Large intestine (tissue), 3 donors: ENCODE data around the gene DCLK3. TPM values are rescaled to one million over a fixed set of nuclear protein-coding genes. Genes with fewer than 3 reads are reported as not detected.

Experiments used
- DNase-seq, 2 donors: peaks; one replicate each; pipeline versions ENCODE4 v3.0.0 to v3.0.0-alpha.2; 2013
- H3K27ac ChIP-seq: one replicate; pipeline ENCODE4 v1.5.1; 2013; ENCODE audit warnings: low read length
- H3K27me3 ChIP-seq: 2 replicates; pipeline ENCODE4 v1.6.1; 2013; ENCODE audit warnings: low read length; ENCODE audit not compliant: control insufficient read depth, insufficient read depth
- H3K36me3 ChIP-seq: 2 replicates; pipeline ENCODE4 v1.6.1; 2013; ENCODE audit warnings: low read length; ENCODE audit not compliant: control insufficient read depth, insufficient read depth
- H3K4me1 ChIP-seq: one replicate; pipeline ENCODE4 v1.6.1; 2013; ENCODE audit warnings: low read length; ENCODE audit not compliant: control insufficient read depth, insufficient read depth
- H3K4me3 ChIP-seq: one replicate; pipeline ENCODE4 v1.5.1; 2013; ENCODE audit warnings: low read length
- H3K9me3 ChIP-seq: one replicate; pipeline ENCODE4 v1.6.1; 2013; ENCODE audit warnings: mild to moderate bottlenecking, low read depth, low read length, moderate library complexity; ENCODE audit not compliant: control insufficient read depth
- WGBS: methylation state at CpG from one replicate; pipeline ENCODE4 v1.1.5; 2013; ENCODE audit warnings: low lambda C conversion rate; ENCODE audit not compliant: insufficient coverage; 5-methylcytosine and 5-hydroxymethylcytosine counted together
- polyA plus RNA-seq: library from polyadenylated mRNA; unstranded; fragments of 120-200 nt; gene quantifications from one replicate; pipeline ENCODE4 v1.2.1, GENCODE V29; 2013

DCLK3 gene
- polyA plus RNA-seq, 1 donor: 1.0 TPM

GRCh38 chr3:36738702-36739101 is 25.7 kb downstream of the DCLK3 start:
- WGBS: no CpG with 5 or more reads among the region's 16 CpGs
- Histone ChIP-seq H3K27ac (no peak overlapping the region), H3K4me1 (no peaks in the 10 kb centered on the region), H3K9me3 (no peaks in the 10 kb centered on the region), H3K4me3 (no peak overlapping the region), H3K27me3 (peaks cover under 1% of the 10 kb centered on the region), H3K36me3 (no peaks in the 10 kb centered on the region)
- no peak for DNase-seq

- peaks cover 12% of the 10 kb centered on the region for H3K4me1 ChIP-seq
- no peak for DNase-seq
- no peaks in the 10 kb centered on the region for H3K27me3 ChIP-seq
- WGBS: no CpG with 5 or more reads among the region's 1 CpG
- no peak overlapping the region for H3K4me3 ChIP-seq
- H3K27ac ChIP-seq: no peak overlapping the region
- no peaks in the 10 kb centered on the region for H3K36me3 ChIP-seq
- no peaks in the 10 kb centered on the region for H3K9me3 ChIP-seq
Observed at GRCh38 chr3:36736301-36736700, 28.1 kb downstream of the DCLK3 start.

DNA sequence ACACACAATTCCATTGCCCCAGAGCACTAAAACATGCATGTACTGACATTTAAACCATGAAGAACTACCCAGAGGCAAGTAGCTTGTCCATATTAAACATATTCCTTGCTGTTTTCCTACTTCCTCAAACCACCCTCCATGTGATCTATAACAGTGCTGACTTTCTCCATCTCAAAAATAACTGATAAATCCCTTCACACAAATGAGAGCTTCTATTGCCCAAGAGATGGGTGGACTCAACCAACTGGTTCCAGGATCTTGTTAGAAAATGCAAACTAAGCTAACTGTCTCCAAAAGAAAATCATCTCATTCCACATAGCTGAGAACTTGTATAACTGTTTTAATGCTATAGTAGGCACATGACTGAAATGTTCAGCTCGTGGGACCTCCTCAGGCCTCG is 29.6 kb downstream of the DCLK3 start:
- H3K36me3 ChIP-seq: no peaks in the 10 kb centered on the region
- no peaks in the 10 kb centered on the region for H3K27me3 ChIP-seq
- WGBS: no CpG with 5 or more reads among the region's 2 CpGs
- no peak overlapping the region for H3K27ac ChIP-seq
- no peaks in the 10 kb centered on the region for H3K9me3 ChIP-seq
- no peak overlapping the region for H3K4me3 ChIP-seq
- DNase-seq: peak in 1 of 2 donors; percentile 35
- H3K4me1 ChIP-seq: peaks cover 20% of the 10 kb centered on the region

DNA sequence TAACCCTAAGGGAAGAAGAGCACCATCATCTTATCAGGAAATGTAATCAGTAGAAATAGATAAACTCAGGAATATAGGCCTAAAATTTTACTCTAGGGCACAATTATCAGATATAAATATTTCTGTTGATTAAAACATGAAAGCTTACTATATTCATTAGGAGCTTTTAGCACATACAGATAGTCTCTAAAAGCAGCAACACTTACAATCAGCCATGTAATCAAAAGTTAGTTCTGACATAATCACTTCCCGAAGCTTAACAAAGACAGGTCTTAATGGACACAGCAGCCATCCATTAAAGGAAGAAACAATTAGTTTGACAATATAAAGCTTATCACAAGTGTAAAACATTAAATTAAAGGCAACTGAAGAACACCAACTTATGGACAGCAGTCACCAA is 30.6 kb downstream of the DCLK3 start:
- H3K27ac ChIP-seq: peak overlapping the region; percentile 23
- H3K27me3 ChIP-seq: no peaks in the 10 kb centered on the region
- H3K4me1 ChIP-seq: peaks cover 22% of the 10 kb centered on the region
- H3K36me3 ChIP-seq: no peaks in the 10 kb centered on the region
- 60% methylated on average over 1 of the region's 1 CpG for WGBS
- H3K9me3 ChIP-seq: no peaks in the 10 kb centered on the region
- H3K4me3 ChIP-seq: no peak overlapping the region
- DNase-seq: no peak

DNA sequence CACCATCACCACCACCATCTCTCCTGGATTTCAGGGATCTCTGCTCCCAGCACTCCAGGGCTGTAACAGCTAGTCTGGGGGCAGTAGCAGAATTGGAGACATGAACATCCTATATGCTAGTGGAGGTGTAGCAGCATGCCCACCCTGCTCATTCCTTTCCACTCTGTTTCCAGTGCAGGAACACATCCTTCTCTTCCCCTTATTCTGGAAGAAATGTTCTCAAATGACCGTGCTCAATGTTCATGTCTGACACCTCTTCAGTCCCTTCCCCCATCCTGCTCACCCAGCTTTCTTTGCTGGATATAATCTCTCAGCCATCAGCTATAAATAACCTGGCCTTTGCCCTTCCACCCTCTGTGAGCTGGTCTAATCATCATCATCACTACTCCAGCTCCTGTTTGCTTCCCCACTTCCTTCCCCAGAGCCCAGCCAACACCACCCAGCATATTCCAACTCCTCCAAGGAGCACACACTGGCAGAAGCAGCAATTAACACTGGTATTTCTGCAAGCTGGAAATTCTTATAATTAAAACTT is 31.1 kb downstream of the DCLK3 start:
- no peaks in the 10 kb centered on the region for H3K36me3 ChIP-seq
- peaks cover 22% of the 10 kb centered on the region for H3K4me1 ChIP-seq
- 17% methylated on average over 1 of the region's 1 CpG for WGBS
- no peak overlapping the region for H3K4me3 ChIP-seq
- peak overlapping the region; percentile 53 for H3K27ac ChIP-seq
- no peaks in the 10 kb centered on the region for H3K9me3 ChIP-seq
- H3K27me3 ChIP-seq: peaks cover 1% of the 10 kb centered on the region
- peak; percentile 38 to 55 for DNase-seq

DNA sequence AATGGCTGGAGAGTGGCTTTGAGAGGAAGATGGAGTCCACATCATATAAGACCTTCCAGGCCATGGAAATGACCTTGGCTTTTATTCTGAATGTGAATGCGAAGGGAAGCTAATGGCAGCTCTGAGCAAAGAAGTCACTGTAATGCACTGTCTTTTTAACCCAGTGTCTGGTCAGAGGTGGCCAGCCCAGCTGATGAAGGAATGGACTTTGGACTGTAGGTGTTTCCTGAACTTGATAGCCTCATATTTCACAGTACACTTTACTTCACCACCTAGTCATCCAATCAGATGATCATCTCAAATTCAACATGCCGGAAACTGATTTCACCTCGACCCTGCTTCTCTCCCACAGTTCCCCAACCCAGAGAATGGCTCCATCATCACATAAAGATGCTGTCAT is 33.4 kb downstream of the DCLK3 start:
- Histone ChIP-seq H3K36me3 (no peaks in the 10 kb centered on the region), H3K9me3 (no peaks in the 10 kb centered on the region), H3K27me3 (peaks cover 3% of the 10 kb centered on the region), H3K4me3 (no peak overlapping the region), H3K4me1 (peaks cover 22% of the 10 kb centered on the region), H3K27ac (peak overlapping the region; percentile 50)
- DNase-seq: peak; percentile 59 to 66
- 100% methylated on average over 1 of the region's 3 CpGs for WGBS

DNA sequence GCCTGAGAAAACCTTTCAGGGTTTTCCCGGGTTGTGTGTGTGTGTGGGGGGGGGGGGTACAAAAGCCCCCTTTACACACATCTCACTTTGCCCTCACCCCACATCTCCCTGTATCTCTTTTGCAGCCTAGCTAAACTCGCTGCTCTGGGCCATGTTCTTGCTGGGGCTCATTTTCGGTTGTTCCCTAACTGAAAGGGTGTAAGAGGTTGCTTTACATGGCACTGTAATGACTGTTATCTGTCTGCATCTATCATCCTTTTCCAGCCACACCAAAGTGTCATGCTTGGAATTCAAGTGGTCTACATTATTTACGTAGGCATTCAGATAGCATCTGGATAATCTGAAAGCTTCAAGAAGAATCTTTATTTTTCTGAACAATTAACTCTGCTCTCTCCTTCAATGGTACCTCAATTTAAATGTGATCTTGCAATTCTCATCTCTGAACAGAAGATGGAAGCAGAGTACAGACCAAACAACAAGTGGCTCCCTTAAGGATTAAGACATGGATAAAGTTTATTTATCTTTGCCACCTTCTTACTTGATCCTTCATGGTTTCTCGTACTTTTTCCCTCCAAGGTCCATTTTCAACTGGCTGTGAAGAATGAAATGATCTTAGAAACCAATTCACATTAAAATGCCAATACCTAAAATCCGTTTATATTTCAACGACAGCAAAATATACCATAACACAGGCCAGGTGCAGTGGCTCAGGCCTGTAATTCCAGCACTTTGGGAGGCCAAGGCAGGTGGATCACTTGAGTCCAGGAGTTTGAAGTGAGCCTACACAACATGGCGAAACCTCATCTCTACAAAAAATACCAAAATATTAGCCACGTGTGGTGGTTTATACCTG is 34.9 kb downstream of the DCLK3 start:
- H3K9me3 ChIP-seq: no peaks in the 10 kb centered on the region
- no peak overlapping the region for H3K4me3 ChIP-seq
- WGBS: 0% methylated on average over 2 of the region's 9 CpGs
- peak; percentile 34 to 45 for DNase-seq
- H3K27me3 ChIP-seq: peaks cover 3% of the 10 kb centered on the region
- H3K36me3 ChIP-seq: no peaks in the 10 kb centered on the region
- H3K27ac ChIP-seq: peak overlapping the region; percentile 6
- peaks cover 22% of the 10 kb centered on the region for H3K4me1 ChIP-seq

DNA sequence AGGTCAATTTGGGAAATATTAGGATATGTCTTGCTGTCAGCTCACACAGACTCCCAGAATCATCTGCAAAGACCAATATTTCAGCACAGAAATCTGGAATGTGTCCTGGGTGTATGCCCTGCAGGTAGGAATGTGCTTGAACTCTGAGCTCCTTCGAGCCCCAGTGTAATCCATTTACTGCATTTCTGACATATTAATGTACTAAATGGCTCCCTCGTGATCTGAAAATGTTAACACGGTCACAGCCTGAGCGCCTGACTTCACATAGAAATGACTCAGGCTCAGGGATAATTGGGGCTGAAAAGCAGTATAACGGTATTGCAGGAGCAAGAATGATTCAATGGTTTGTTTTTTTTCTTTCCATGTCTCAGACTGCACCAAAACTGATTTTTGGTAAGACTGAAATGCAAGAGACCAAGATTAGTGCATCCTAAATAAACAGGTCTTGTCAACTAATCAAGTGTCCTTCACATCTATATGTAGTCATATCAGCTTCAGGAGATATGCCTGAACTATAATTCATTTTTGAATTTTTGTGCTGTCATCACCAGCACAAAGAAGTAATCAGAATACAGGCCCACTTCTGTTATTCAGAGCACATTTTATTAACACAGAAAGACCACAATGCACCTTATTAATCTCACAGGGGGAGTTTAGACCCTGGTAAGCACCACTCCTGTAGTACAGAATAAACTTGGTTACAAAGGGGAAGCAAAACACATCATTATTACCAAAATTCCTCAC is 49.8 kb downstream of the DCLK3 start:
- H3K27me3 ChIP-seq: peaks cover 4% of the 10 kb centered on the region
- H3K4me1 ChIP-seq: peaks cover 5% of the 10 kb centered on the region
- H3K9me3 ChIP-seq: no peaks in the 10 kb centered on the region
- H3K36me3 ChIP-seq: no peaks in the 10 kb centered on the region
- H3K4me3 ChIP-seq: no peak overlapping the region
- no CpG with 5 or more reads among the region's 5 CpGs for WGBS
- peak; percentile 48 to 60 for DNase-seq
- no peak overlapping the region for H3K27ac ChIP-seq

DNA sequence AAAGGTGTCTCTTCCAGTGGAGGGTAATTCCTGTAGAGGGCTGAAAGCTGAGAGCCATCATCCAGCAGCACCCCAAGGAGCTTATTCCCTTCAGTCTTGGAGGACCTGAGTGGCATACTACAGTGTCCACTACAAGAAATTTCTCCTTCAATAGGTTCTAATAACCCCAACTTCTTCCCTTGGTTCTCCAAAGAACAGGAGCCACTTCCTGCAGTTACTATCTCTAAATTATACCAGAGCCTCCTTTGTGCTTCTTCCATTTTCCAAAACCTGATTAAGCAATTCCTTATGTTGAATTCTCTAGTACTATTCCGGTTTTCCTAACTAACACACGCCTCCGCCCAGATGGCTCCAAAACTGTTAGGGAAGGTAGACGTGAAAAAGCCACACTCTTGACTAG is 50.4 kb downstream of the DCLK3 start:
- Histone ChIP-seq H3K4me3 (no peak overlapping the region), H3K9me3 (no peaks in the 10 kb centered on the region), H3K27me3 (peaks cover 4% of the 10 kb centered on the region), H3K4me1 (peaks cover 5% of the 10 kb centered on the region), H3K36me3 (no peaks in the 10 kb centered on the region), H3K27ac (no peak overlapping the region)
- no peak for DNase-seq
- 100% methylated on average over 3 of the region's 4 CpGs for WGBS

- H3K27me3 ChIP-seq: peaks cover 6% of the 10 kb centered on the region
- DNase-seq: no peak
- H3K36me3 ChIP-seq: no peaks in the 10 kb centered on the region
- H3K4me1 ChIP-seq: peaks cover 5% of the 10 kb centered on the region
- H3K27ac ChIP-seq: no peak overlapping the region
- no peaks in the 10 kb centered on the region for H3K9me3 ChIP-seq
- no peak overlapping the region for H3K4me3 ChIP-seq
- WGBS: no CpG with 5 or more reads among the region's 2 CpGs
Observed at GRCh38 chr3:36710606-36711005, 53.7 kb downstream of the DCLK3 start.
